GM12891 (cell line): ENCODE measurements around the gene MKX.

ENCODE experiments used
- PAX5 ChIP-seq: IDR thresholded peaks from 2 replicates; pipeline ENCODE4 v1.6.1; 2011; ENCODE audit warnings: low read length, moderate library complexity, mild to moderate bottlenecking; ENCODE audit not compliant: insufficient read depth, severe bottlenecking
- POLR2A ChIP-seq: IDR thresholded peaks from 2 replicates; pipeline ENCODE4 v1.6.1; 2011; ENCODE audit warnings: low read depth, low read length, control low read depth
- POLR2AphosphoS5 ChIP-seq: IDR thresholded peaks from 2 replicates; pipeline ENCODE4 v1.6.1; 2011; ENCODE audit warnings: low read depth, low read length, control low read depth
- SPI1 ChIP-seq: IDR thresholded peaks from 2 replicates; pipeline ENCODE4 v1.6.1; 2011; ENCODE audit warnings: low read depth, low read length, control low read depth
- TAF1 ChIP-seq: IDR thresholded peaks from 2 replicates; pipeline ENCODE4 v1.6.1; 2011; ENCODE audit warnings: low read depth, low read length, control low read depth

GRCh38 chr10:27784272-27784671 lies 38.7 kb upstream of the MKX start:
- TF ChIP-seq POLR2AphosphoS5 (no peak), POLR2A (no peak), SPI1 (no peak), TAF1 (no peak), PAX5 (no peak)
